Left lung (tissue), 10 donors: ENCODE measurements around the gene SEPTIN11. TPM values are rescaled to one million over a fixed set of nuclear protein-coding genes. Genes with fewer than 3 reads are reported as not detected.

Source experiments
- ATAC-seq: fragments of 200-7000 bp; cut with Tn5 transposase; one replicate; pipeline ENCODE4 v1.9.1; 2020; ENCODE audit warnings: moderate library complexity
- DNase-seq, 4 donors: peaks; one replicate each; pipeline ENCODE4 v3.0.0-alpha.2; 2013 to 2020
- H3K27ac ChIP-seq, 2 donors: fragments of 200-600 bp; sonication (generic) in 1 of 2; one replicate each; pipeline versions ENCODE4 v1.5.0 to v1.8.0; 2020 to 2021
- H3K27me3 ChIP-seq, 2 donors: fragments of 200-600 bp; sonication (generic) in 1 of 2; one replicate each; pipeline versions ENCODE4 v1.5.0 to v1.8.0; 2020 to 2021
- H3K36me3 ChIP-seq, 2 donors: fragments of 200-600 bp; sonication (generic) in 1 of 2; one replicate each; pipeline versions ENCODE4 v1.5.0 to v1.8.0; 2020 to 2021
- H3K4me1 ChIP-seq, 2 donors: fragments of 200-600 bp; one replicate each; pipeline ENCODE4 v1.8.0; 2021
- H3K4me3 ChIP-seq, 2 donors: fragments of 200-600 bp; sonication (generic) in 1 of 2; one replicate each; pipeline versions ENCODE4 v1.5.0 to v1.8.0; 2020 to 2021; ENCODE audit warnings: mild to moderate bottlenecking in 1 of 2
- H3K9me3 ChIP-seq, 2 donors: fragments of 200-600 bp; sonication (generic) in 1 of 2; one replicate each; pipeline versions ENCODE4 v1.5.0 to v1.8.0; 2020 to 2021
- intact Hi-C, 2 donors: fragments of 100-400 bp; cut with DNase I; formaldehyde crosslinking; loops; one replicate each; pipeline versions ENCODE4 v1.11.2 to v1.14.2; 2022
- polyA plus RNA-seq, 6 donors: library from polyadenylated mRNA; unstranded; fragments of 120-200 nt; gene quantifications; one replicate each; pipeline ENCODE4 v1.2.1, GENCODE V29; 2013; ENCODE audit not compliant: insufficient read length in 6 of 6
- total RNA-seq, 2 donors: library from RNA; stranded (reverse); fragmentation: NEBNext Ultra II Directional; extraction: Animal tissue kit (Norgen Biotek cat#: 25700); gene quantifications; one replicate each; pipeline ENCODE4 v1.2.1, GENCODE V29; 2021
- TF ChIP-seq, protein P1 (sequence below), 2 donors: fragments of 200-600 bp; sonication (generic) in 1 of 2; IDR thresholded peaks; one replicate each; pipeline versions ENCODE4 v1.5.0 to v1.8.0; 2021; ENCODE audit warnings: antibody characterized with exemption in 2 of 2
- donor health status: DM: no; HTN: yes; CAD: no.
- donor health status: DM: no; HTN: no; CAD: no.

Gene SEPTIN11
- total and polyA plus RNA-seq, 8 donors: 134 to 169 (median 159) TPM

- Histone ChIP-seq H3K9me3 (no peaks in the 10 kb centered on the region), H3K27ac (no peak overlapping the region), H3K4me3 (peak overlapping the region; percentile 87 to 88), H3K27me3 (peaks cover 0 to 21% of the 10 kb centered on the region in 2 donors), H3K36me3 (no peaks in the 10 kb centered on the region), H3K4me1 (peaks cover 10 to 39% of the 10 kb centered on the region in 2 donors)
- intact Hi-C loops: no loop called here
- ATAC-seq (no peak), DNase-seq (peak in 1 of 4 donors; percentile 25)
- TF ChIP-seq, protein P1, sequence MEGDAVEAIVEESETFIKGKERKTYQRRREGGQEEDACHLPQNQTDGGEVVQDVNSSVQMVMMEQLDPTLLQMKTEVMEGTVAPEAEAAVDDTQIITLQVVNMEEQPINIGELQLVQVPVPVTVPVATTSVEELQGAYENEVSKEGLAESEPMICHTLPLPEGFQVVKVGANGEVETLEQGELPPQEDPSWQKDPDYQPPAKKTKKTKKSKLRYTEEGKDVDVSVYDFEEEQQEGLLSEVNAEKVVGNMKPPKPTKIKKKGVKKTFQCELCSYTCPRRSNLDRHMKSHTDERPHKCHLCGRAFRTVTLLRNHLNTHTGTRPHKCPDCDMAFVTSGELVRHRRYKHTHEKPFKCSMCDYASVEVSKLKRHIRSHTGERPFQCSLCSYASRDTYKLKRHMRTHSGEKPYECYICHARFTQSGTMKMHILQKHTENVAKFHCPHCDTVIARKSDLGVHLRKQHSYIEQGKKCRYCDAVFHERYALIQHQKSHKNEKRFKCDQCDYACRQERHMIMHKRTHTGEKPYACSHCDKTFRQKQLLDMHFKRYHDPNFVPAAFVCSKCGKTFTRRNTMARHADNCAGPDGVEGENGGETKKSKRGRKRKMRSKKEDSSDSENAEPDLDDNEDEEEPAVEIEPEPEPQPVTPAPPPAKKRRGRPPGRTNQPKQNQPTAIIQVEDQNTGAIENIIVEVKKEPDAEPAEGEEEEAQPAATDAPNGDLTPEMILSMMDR (IDR thresholded peaks at IDR 0.05): no peak
These were observed 2.1 kb downstream of the SEPTIN11 start for GRCh38 chr4:76951672-76952010.

DNA sequence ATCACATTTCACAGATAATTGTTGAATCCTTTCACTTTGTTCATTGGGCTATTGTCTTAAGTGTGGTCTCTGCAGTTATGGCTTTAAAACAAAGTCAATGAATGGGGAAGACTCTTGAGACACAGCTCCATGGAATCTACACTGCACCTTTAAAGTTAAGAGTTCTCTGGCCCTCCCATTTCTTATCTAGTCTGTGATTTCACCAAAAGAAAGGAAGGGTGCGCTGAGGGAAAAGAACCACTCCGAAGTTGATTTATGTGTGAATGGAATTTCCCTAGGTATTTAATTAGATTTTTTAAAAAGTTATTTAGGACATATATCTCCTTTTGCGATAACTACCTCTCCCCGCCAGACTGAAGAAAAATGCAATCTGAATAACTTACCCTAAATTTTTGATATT is 2.5 kb downstream of the SEPTIN11 start:
- TF ChIP-seq, protein P1 (IDR thresholded peaks at IDR 0.05): no peak
- no peaks in the 10 kb centered on the region for H3K9me3 ChIP-seq
- peak overlapping the region in 1 of 2 donors; percentile 14 for H3K27ac ChIP-seq
- H3K4me1 ChIP-seq: peaks cover 10 to 39% of the 10 kb centered on the region in 2 donors
- intact Hi-C loops: no loop called here
- no peaks in the 10 kb centered on the region for H3K36me3 ChIP-seq
- ATAC-seq (no peak), DNase-seq (no peak)
- no peak overlapping the region for H3K4me3 ChIP-seq
- H3K27me3 ChIP-seq: peaks cover 0 to 21% of the 10 kb centered on the region in 2 donors

GRCh38 chr4:76952656-76953582 is 3.4 kb downstream of the SEPTIN11 start:
- ATAC-seq: no peak
- peaks cover 0 to 21% of the 10 kb centered on the region in 2 donors for H3K27me3 ChIP-seq
- no peaks in the 10 kb centered on the region for H3K36me3 ChIP-seq
- TF ChIP-seq, protein P1 (IDR thresholded peaks at IDR 0.05): no peak
- H3K4me1 ChIP-seq: peaks cover 8 to 35% of the 10 kb centered on the region in 2 donors
- peak overlapping the region in 1 of 2 donors; percentile 14 for H3K27ac ChIP-seq
- H3K9me3 ChIP-seq: no peaks in the 10 kb centered on the region
- no peak overlapping the region for H3K4me3 ChIP-seq
- DNase-seq: no peak
- intact Hi-C loops: no loop called here

GRCh38 chr4:76953956-76954355 is 4.4 kb downstream of the SEPTIN11 start:
- Histone ChIP-seq H3K9me3 (no peaks in the 10 kb centered on the region), H3K27ac (no peak overlapping the region), H3K27me3 (peaks cover 0 to 21% of the 10 kb centered on the region in 2 donors), H3K4me3 (no peak overlapping the region), H3K36me3 (no peaks in the 10 kb centered on the region), H3K4me1 (peaks cover 4 to 26% of the 10 kb centered on the region in 2 donors)
- no peak for ATAC-seq
- TF ChIP-seq, protein P1 (IDR thresholded peaks at IDR 0.05): no peak
- no peak for DNase-seq
- intact Hi-C loops: no loop called here

DNA sequence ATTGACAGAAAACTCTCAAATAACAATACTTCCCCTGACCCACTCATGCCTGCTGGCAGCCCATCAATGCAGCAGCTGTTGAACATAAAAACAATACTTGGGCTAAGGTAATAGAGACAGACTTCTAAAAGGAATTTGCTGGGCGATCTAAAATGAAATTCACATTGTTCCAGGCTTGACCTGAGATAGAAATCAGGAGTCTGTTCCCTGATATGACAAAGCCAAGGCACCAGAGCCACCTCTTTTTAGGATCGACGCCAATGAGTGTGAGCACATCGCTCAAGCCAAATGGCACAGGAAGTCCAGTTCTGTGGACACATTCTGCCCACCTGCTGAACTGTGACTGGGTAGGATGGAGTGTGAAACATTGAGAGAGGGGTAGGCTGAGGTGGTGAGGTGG is 4.9 kb downstream of the SEPTIN11 start:
- Histone ChIP-seq H3K27me3 (peaks cover 0 to 16% of the 10 kb centered on the region in 2 donors), H3K4me1 (peaks cover 4 to 26% of the 10 kb centered on the region in 2 donors), H3K9me3 (no peaks in the 10 kb centered on the region), H3K4me3 (no peak overlapping the region), H3K27ac (no peak overlapping the region), H3K36me3 (no peaks in the 10 kb centered on the region)
- DNase-seq (no peak), ATAC-seq (no peak)
- intact Hi-C loops: no loop called here
- TF ChIP-seq, protein P1 (IDR thresholded peaks at IDR 0.05): no peak
